Measurements from ENCODE around the gene OR2A14. TPM values are rescaled to one million over a fixed set of nuclear protein-coding genes. Genes with fewer than 3 reads are reported as not detected.
"Not testable (repeated sequence)": the region's sequence is repeated elsewhere in the genome, so short reads cannot be mapped to it uniquely, and the experiment has no call there.

The OR2A14 gene
- polyA plus RNA-seq, 1 donor (not counting 4 experiments of a cell fraction or from before 2014, with no cell fraction given), result not detected

DNA sequence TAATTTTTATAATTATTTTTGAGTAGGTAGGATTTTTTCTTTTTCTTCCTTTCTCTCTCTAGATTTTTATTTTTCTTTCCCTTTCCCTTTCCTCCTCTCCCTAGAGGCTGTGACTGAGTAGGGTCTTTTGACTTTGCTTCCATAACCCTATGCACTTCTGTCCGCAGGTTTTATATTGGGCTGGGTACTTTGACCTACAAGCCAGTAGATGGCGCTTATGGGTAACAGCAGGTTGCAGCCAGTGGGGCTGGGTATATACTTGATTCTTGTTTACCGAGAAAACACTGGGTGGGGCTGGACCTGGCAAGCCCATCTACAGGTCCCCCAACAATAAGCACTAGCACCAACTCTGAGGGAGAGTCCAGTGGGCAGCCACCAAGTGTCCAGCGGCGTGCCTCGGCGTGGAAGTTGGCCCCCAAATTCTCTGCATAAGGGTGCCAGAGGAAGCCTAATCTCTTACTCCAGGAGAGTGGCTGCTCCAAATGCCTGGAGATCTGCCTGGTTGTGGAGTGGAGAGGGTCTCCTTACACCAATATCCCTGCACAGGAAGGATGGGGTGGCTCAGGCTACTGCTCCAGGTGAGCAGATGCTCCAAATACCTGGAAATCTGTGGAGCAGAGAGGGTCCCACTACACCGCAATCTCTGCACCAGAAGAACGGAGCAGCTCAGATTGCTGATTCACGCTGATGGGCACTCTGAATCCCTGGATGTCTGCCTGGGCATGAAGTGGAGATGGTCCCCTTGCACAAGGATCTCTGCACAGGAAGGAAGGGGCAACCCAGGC lies 55.6 kb downstream of the OR2A14 start:
- H3K4me3 ChIP-seq (ENCODE audit: control insufficient read depth in 2 of 3, extremely low read depth in 1 of 3, insufficient read depth in 2 of 3, low read depth in 1 of 3, low read length in 3 of 3); H3K27me3 ChIP-seq (ENCODE audit: control insufficient read depth, extremely low read depth, insufficient read depth, low read length); H3K36me3 ChIP-seq (ENCODE audit: control insufficient read depth in 2 of 2, extremely low read depth in 1 of 2, insufficient read depth in 2 of 2, low read length in 2 of 2); H4K20me1 ChIP-seq (ENCODE audit: control insufficient read depth, extremely low read depth, insufficient read depth, low read length); H3K9me3 ChIP-seq (ENCODE audit: control insufficient read depth, low read depth, low read length); H3K9ac ChIP-seq (ENCODE audit: control insufficient read depth, extremely low read depth, insufficient read depth, low read length); H3K4me2 ChIP-seq (ENCODE audit: control insufficient read depth, extremely low read depth, insufficient read depth, low read depth, low read length); H3K79me2 ChIP-seq (ENCODE audit: control insufficient read depth, insufficient read depth, low read length); dilution Hi-C loops (cut with MboI; ENCODE audit: extremely low pct_ligation_motif_present, low sequenced_read_pairs); DNase-seq (ENCODE audit: low read depth, low spot score); H2AFZ ChIP-seq (ENCODE audit: control insufficient read depth, low read length); FAIRE-seq; H3K27ac ChIP-seq (ENCODE audit: control insufficient read depth, insufficient read depth, low read length); H3K4me1 ChIP-seq (ENCODE audit: control insufficient read depth, extremely low read depth, insufficient read depth, low read length); H3K9me1 ChIP-seq (ENCODE audit: control insufficient read depth, extremely low read depth, insufficient read depth, low read length): not testable (repeated sequence)
- TF ChIP-seq, protein P1, sequence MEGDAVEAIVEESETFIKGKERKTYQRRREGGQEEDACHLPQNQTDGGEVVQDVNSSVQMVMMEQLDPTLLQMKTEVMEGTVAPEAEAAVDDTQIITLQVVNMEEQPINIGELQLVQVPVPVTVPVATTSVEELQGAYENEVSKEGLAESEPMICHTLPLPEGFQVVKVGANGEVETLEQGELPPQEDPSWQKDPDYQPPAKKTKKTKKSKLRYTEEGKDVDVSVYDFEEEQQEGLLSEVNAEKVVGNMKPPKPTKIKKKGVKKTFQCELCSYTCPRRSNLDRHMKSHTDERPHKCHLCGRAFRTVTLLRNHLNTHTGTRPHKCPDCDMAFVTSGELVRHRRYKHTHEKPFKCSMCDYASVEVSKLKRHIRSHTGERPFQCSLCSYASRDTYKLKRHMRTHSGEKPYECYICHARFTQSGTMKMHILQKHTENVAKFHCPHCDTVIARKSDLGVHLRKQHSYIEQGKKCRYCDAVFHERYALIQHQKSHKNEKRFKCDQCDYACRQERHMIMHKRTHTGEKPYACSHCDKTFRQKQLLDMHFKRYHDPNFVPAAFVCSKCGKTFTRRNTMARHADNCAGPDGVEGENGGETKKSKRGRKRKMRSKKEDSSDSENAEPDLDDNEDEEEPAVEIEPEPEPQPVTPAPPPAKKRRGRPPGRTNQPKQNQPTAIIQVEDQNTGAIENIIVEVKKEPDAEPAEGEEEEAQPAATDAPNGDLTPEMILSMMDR (optimal IDR thresholded peaks at IDR 0.05 in 1 of 3, IDR thresholded peaks at IDR 0.05 in 1 of 3, conservative IDR thresholded peaks at IDR 0.05 in 1 of 3; ENCODE audit: extremely low read depth in 1 of 3, insufficient read depth in 2 of 3, low read length in 3 of 3), result peak; percentile 17 to 34 (median 18)

DNA sequence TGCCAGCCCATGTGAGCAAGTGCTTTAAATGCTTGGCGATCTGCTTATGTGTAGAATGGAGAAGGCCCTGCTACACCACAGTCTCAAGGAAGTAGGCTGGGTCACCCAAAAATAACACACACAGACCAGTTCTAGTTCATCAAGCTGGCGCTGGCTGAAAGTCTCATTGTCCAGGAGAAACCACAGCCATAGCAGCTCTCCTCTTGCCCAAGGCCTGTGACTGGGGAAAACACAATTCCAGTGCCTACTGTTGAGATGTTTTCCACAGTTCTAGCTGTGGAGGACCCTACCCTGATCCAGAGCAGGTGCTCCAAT lies 56.1 kb downstream of the OR2A14 start:
- H4K20me1 ChIP-seq (ENCODE audit: control insufficient read depth, extremely low read depth, insufficient read depth, low read length); H3K9me1 ChIP-seq (ENCODE audit: control insufficient read depth, extremely low read depth, insufficient read depth, low read length); H3K27ac ChIP-seq (ENCODE audit: control insufficient read depth, insufficient read depth, low read length); DNase-seq (ENCODE audit: low read depth, low spot score); FAIRE-seq; H3K27me3 ChIP-seq (ENCODE audit: control insufficient read depth, extremely low read depth, insufficient read depth, low read length); H3K4me1 ChIP-seq (ENCODE audit: control insufficient read depth, extremely low read depth, insufficient read depth, low read length); H3K4me3 ChIP-seq (ENCODE audit: control insufficient read depth in 2 of 3, extremely low read depth in 1 of 3, insufficient read depth in 2 of 3, low read depth in 1 of 3, low read length in 3 of 3); H3K9ac ChIP-seq (ENCODE audit: control insufficient read depth, extremely low read depth, insufficient read depth, low read length); H2AFZ ChIP-seq (ENCODE audit: control insufficient read depth, low read length); H3K4me2 ChIP-seq (ENCODE audit: control insufficient read depth, extremely low read depth, insufficient read depth, low read depth, low read length); H3K9me3 ChIP-seq (ENCODE audit: control insufficient read depth, low read depth, low read length); dilution Hi-C loops (cut with MboI; ENCODE audit: extremely low pct_ligation_motif_present, low sequenced_read_pairs); H3K36me3 ChIP-seq (ENCODE audit: control insufficient read depth in 2 of 2, extremely low read depth in 1 of 2, insufficient read depth in 2 of 2, low read length in 2 of 2); H3K79me2 ChIP-seq (ENCODE audit: control insufficient read depth, insufficient read depth, low read length): not testable (repeated sequence)

Small RNAs within 50 kb of the gene (small RNA-seq; reads per million reads assigned to genes)
- 0 reads per million in 3 experiments for gene OR2A41P (ENCODE audit: insufficient read length in 3 of 3, low read depth in 3 of 3, low replicate concordance in 1 of 3)

Other genes starting within 250 kb of the OR2A14 start
- gene TCAF1, start 221.0 kb upstream of the OR2A14 start, polyA plus RNA-seq, result 11.0 to 21.3 TPM (median 13.3 TPM) in 3 replicates
- gene OR2F2, start 187.9 kb upstream of the OR2A14 start, polyA plus RNA-seq, result not detected in 3 replicates
- not detected in 3 replicates for gene OR2F1, start 168.3 kb upstream of the OR2A14 start, polyA plus RNA-seq
- not detected in 3 replicates for gene OR6B1, start 122.9 kb upstream of the OR2A14 start, polyA plus RNA-seq
- gene OR2A5, start 74.2 kb upstream of the OR2A14 start, polyA plus RNA-seq, result not detected in 3 replicates
- gene OR2A25, start 53.4 kb upstream of the OR2A14 start, polyA plus RNA-seq, result not detected in 3 replicates
- gene OR2A12, start 36.9 kb upstream of the OR2A14 start, polyA plus RNA-seq, result not detected in 3 replicates
- not detected in 3 replicates for gene OR2A2, start 13.6 kb upstream of the OR2A14 start, polyA plus RNA-seq
- 3.0 to 6.6 TPM (median 5.9 TPM) in 3 replicates for gene CTAGE4, start 60.3 kb downstream of the OR2A14 start, polyA plus RNA-seq
- 5.2 to 12.2 TPM (median 9.6 TPM) in 3 replicates for gene ARHGEF35, start 72.7 kb downstream of the OR2A14 start, polyA plus RNA-seq
- not detected in 3 replicates for gene OR2A42, start 116.4 kb downstream of the OR2A14 start, polyA plus RNA-seq
- 3.6 to 5.5 TPM (median 5.5 TPM) in 3 replicates for gene OR2A7, start 141.6 kb downstream of the OR2A14 start, polyA plus RNA-seq
- gene CTAGE8, start 146.1 kb downstream of the OR2A14 start, polyA plus RNA-seq, result 0.50 to 0.88 TPM (median 0.52 TPM) in 3 replicates
- gene OR2A1, start 189.2 kb downstream of the OR2A14 start, polyA plus RNA-seq, result not detected in 3 replicates
- 24.2 to 41.0 TPM (median 24.7 TPM) in 3 replicates for gene ARHGEF5, start 232.2 kb downstream of the OR2A14 start, polyA plus RNA-seq

Measured in keratinocyte (primary cell).